NT2/D1 (cell line): ENCODE measurements around the gene GNAI1.

Source experiments
- DNase-seq: peaks from one replicate; pipeline ENCODE4 v3.0.0-alpha.2; 2011; ENCODE audit warnings: low read depth, low spot score
- H3K27me3 ChIP-seq: 2 replicates; pipeline ENCODE4 v1.6.0; 2011; ENCODE audit warnings: mild to moderate bottlenecking; ENCODE audit not compliant: insufficient read length, insufficient read depth
- H3K36me3 ChIP-seq: 2 replicates; pipeline ENCODE4 v1.6.1; 2011; ENCODE audit warnings: mild to moderate bottlenecking, low read length, mixed read lengths; ENCODE audit not compliant: insufficient read depth, insufficient read length
- H3K4me1 ChIP-seq: 2 replicates; pipeline ENCODE4 v1.5.1; 2011; ENCODE audit not compliant: insufficient read depth, insufficient read length
- H3K4me3 ChIP-seq: 2 replicates; pipeline ENCODE4 v1.5.1; 2011; ENCODE audit warnings: low read depth; ENCODE audit not compliant: insufficient read length
- H3K9ac ChIP-seq: 2 replicates; pipeline ENCODE4 v1.6.0; 2011; ENCODE audit warnings: low read depth; ENCODE audit not compliant: insufficient read length
- H3K9me3 ChIP-seq: 2 replicates; pipeline ENCODE4 v1.5.1; 2011; ENCODE audit warnings: mild to moderate bottlenecking, low read length; ENCODE audit not compliant: insufficient read depth
- SUZ12 ChIP-seq: IDR thresholded peaks from 2 replicates; pipeline ENCODE4 v1.6.1; 2011; ENCODE audit not compliant: insufficient read length, insufficient read depth; ENCODE audit errors: extremely low read depth
- YY1 ChIP-seq: IDR thresholded peaks from 2 replicates; pipeline ENCODE4 v1.6.1; 2011; ENCODE audit not compliant: insufficient read length, insufficient read depth
- ZNF274 ChIP-seq: IDR thresholded peaks from 2 replicates; pipeline ENCODE4 v1.6.1; 2011; ENCODE audit warnings: mild to moderate bottlenecking, low read depth, low read length

GNAI1 gene

DNA sequence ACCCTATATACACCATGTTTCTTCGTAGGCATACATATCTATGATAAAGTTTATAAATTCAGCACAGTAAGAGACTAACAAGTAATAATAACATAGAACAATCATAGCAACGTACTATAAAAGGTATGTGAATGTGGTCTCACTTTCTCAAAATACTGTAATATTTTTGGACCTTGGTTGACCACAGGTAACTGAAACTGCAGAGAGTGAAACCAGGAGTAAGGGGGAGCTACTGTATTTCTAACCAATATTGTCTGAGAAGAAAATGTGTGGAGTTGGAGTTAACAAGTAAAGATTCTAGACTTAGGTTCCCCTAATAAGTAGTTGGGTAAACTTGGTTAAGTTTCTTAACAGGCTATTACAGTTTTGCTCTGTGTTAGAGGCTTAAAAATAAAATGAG lies 72.1 kb downstream of the GNAI1 start:
- H3K9ac ChIP-seq, result no peak overlapping the region
- TF ChIP-seq ZNF274 (no peak), YY1 (no peak), SUZ12 (no peak)

DNA sequence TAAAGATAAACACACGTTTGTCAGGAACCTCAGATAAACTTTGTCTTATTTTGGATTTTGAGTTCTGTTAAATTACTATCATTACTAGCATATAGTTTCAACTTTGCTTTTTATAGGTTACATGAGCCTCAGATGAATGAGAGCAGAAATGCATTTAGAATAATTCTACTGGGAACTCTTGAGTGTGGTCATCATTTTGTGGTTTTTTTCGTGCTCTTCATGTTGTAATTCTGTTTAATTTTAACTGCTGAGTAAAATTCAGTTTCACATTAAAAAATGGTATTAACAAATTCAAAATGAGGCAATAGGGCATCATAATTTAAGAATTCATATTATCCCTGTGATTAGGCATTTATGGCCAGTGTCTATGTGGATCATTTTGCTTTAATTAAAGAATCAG lies 72.9 kb downstream of the GNAI1 start:
- no peak overlapping the region for H3K9ac ChIP-seq
- no peaks in the 10 kb centered on the region for H3K27me3 ChIP-seq
- DNase-seq, result no peak
- no peaks in the 10 kb centered on the region for H3K4me1 ChIP-seq
- H3K9me3 ChIP-seq, result no peaks in the 10 kb centered on the region
- peaks cover 17% of the 10 kb centered on the region for H3K36me3 ChIP-seq
- H3K4me3 ChIP-seq, result no peak overlapping the region
- TF ChIP-seq SUZ12 (no peak), ZNF274 (no peak), YY1 (no peak)

More for the DNA sequence above, 72.1 kb downstream of the GNAI1 start:
- no peaks in the 10 kb centered on the region for H3K4me1 ChIP-seq
- DNase-seq, result no peak
- no peaks in the 10 kb centered on the region for H3K9me3 ChIP-seq
- no peaks in the 10 kb centered on the region for H3K27me3 ChIP-seq
- peaks cover 15% of the 10 kb centered on the region for H3K36me3 ChIP-seq
- H3K4me3 ChIP-seq, result no peak overlapping the region

DNA sequence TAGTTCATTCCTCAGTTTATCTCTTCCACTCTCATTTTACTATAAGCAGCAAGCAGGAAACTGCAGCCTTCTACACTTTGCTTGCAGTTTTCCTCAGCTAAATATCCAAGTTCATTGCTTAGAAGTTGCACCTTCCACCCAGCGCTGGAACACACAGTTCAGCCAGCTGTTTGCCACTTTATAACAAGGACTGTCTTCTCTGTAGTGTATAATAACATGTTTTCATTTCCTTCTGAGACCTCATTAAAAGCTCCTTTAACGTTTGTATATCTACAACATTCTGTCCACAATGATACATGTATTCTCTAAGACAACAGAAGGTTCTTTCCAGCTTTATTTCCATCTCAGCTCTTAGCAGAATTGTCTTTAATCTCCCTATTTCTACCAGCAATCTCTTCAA lies 74.1 kb downstream of the GNAI1 start:
- Histone ChIP-seq H3K4me1 (no peaks in the 10 kb centered on the region), H3K4me3 (no peak overlapping the region), H3K9ac (no peak overlapping the region), H3K27me3 (no peaks in the 10 kb centered on the region), H3K36me3 (peaks cover 18% of the 10 kb centered on the region), H3K9me3 (no peaks in the 10 kb centered on the region)
- TF ChIP-seq YY1, result no peak
- no peak for TF ChIP-seq ZNF274
- TF ChIP-seq SUZ12, result no peak
- DNase-seq, result no peak

DNA sequence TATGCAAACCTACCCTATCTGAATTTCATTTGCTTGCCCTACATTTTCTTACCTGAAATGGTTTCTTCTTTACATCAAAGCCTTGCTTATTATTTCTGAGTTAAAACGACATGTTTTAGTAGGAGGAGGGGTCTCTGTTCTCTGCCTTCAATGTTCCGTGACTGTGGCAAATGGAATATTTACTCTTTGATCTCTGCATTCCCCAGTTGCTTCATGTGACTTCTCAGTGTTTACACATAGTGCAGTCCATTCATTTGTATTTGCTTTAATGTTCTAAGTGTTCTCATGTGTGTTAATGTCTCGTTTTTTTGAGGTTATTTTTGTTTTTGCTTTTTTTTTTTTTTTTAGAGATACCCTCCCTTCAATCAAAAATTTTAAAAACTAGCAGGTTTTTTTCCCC lies 75.8 kb downstream of the GNAI1 start:
- TF ChIP-seq YY1 (no peak), ZNF274 (no peak), SUZ12 (no peak)
- Histone ChIP-seq H3K4me3 (no peak overlapping the region), H3K27me3 (no peaks in the 10 kb centered on the region), H3K9ac (no peak overlapping the region), H3K9me3 (no peaks in the 10 kb centered on the region), H3K36me3 (peaks cover 16% of the 10 kb centered on the region), H3K4me1 (no peaks in the 10 kb centered on the region)
- DNase-seq, result no peak

DNA sequence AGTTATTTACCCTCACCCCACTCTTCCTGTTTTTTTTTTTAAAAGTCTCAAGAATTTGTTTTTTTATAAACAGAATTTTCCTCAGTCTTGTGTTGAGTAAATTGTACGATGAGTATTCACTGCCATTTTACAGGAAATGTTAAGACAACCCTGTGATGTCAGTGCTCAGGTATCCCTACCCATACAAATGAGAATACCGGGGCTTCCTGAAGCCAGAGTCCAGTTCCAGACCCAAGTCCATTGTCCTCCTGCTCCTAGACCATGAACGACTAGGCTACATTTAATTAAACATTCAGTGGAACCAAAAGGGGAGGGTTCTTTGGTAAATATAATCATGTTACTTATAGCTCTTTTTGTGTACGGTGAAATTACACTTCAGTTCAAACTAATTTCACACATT lies 79.2 kb downstream of the GNAI1 start:
- Histone ChIP-seq H3K9ac (no peak overlapping the region), H3K4me1 (no peaks in the 10 kb centered on the region)
- TF ChIP-seq YY1 (no peak), SUZ12 (no peak), ZNF274 (no peak)

DNA sequence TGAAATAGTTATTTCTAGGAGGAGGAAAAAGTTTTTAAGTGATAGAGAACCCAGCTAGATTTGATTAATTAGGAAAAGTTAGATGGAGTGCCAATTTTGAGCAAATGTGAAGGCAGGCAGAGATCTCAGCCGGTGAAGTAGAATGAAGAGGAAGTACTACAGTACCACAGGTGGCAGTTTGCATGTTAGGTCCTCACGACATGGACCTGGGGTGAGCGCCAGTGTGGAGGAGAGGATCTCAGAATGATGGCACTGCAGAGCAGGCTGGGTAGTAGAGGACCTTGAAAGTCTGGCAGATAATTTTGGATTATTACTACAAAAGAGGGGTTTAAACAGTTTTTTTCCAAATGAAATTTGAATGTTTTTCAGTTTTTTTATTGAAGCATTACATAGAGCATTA lies 81.1 kb downstream of the GNAI1 start:
- no peak for DNase-seq
- Histone ChIP-seq H3K9ac (no peak overlapping the region), H3K27me3 (no peaks in the 10 kb centered on the region), H3K9me3 (no peaks in the 10 kb centered on the region), H3K4me3 (no peak overlapping the region), H3K36me3 (peaks cover 21% of the 10 kb centered on the region), H3K4me1 (no peaks in the 10 kb centered on the region)
- TF ChIP-seq ZNF274 (no peak), SUZ12 (no peak), YY1 (no peak)

More for the DNA sequence above, 79.2 kb downstream of the GNAI1 start:
- Histone ChIP-seq H3K9me3 (no peaks in the 10 kb centered on the region), H3K36me3 (peaks cover 22% of the 10 kb centered on the region), H3K27me3 (no peaks in the 10 kb centered on the region), H3K4me3 (no peak overlapping the region)
- DNase-seq, result no peak

DNA sequence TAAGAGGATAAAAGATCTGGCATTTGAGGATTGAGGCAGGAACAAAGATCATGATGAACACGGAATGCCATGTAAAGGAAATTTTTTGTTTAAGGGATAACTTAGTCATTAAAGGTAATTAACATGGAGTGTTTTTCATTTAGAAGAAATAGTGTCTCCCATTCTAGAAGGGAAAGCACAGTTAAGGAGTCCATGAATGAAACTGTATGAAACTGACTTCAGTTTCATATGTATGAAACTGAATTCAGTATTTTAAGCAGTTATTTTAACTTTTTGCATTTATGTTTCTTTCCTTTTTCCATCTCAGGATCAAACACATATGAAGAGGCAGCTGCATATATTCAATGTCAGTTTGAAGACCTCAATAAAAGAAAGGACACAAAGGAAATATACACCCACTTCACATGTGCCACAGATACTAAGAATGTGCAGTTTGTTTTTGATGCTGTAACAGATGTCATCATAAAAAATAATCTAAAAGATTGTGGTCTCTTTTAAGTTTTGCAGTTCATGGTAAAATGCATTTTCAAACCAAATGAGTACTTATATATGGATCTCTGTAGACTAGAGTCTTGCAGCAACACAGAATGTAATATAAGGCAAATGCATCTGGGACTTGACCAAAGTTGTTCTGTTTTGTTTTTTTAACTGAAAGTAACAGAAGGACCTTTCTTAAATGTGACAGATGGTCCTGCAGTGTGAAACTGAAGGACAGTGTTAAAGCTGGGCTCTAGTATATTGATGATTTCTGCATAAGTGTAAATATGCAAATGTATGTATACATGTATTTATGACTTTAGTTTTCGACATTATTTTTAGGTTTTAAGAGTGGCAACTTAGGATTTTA lies 82.6 kb downstream of the GNAI1 start:
- H3K9ac ChIP-seq, result no peak overlapping the region
- no peak overlapping the region for H3K4me3 ChIP-seq
- no peak for DNase-seq
- TF ChIP-seq ZNF274 (no peak), SUZ12 (no peak)
- peaks cover 13% of the 10 kb centered on the region for H3K36me3 ChIP-seq
- H3K4me1 ChIP-seq, result no peaks in the 10 kb centered on the region
- no peaks in the 10 kb centered on the region for H3K9me3 ChIP-seq
- H3K27me3 ChIP-seq, result no peaks in the 10 kb centered on the region

DNA sequence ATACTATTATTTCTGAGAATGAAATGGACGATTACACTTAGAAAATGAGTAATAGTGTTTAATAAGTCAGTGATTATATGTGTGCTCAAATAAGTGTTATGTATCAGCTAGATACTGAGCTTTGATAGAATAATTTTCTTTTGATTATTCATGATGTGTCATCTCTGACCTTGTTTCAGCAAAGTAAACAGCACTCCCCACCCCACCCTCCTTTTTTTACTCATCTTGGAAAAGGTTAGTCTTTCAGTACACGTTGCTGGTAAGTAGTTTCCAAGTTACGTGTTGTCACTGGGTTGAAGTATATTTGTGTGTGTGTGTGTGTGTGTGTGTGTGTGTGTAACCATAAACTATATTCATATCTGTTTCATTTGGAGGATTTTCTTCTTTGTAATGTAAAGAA lies 84.1 kb downstream of the GNAI1 start:
- TF ChIP-seq SUZ12, result no peak
- no peak for TF ChIP-seq ZNF274
- no peak for TF ChIP-seq YY1
- Histone ChIP-seq H3K27me3 (no peaks in the 10 kb centered on the region), H3K4me3 (no peak overlapping the region), H3K9me3 (no peaks in the 10 kb centered on the region), H3K36me3 (peaks cover 8% of the 10 kb centered on the region), H3K4me1 (no peaks in the 10 kb centered on the region), H3K9ac (no peak overlapping the region)
- DNase-seq, result no peak
